Breast epithelium (tissue), 3 donors: ENCODE measurements around the gene RPS21.

Experiments used
- CTCF ChIP-seq, 3 donors: fragments of 450-650 bp; IDR thresholded peaks; one replicate each; pipeline ENCODE4 v1.5.1; 2016 to 2017; ENCODE audit warnings: antibody characterized with exemption in 3 of 3, mild to moderate bottlenecking in 3 of 3, moderate library complexity in 3 of 3
- POLR2A ChIP-seq: fragments of 450-650 bp; IDR thresholded peaks from one replicate; pipeline ENCODE4 v1.6.1; 2016; ENCODE audit warnings: antibody characterized with exemption, mild to moderate bottlenecking, moderate library complexity

- no peak for TF ChIP-seq POLR2A
- no peak for TF ChIP-seq CTCF (IDR thresholded peaks at IDR 0.05)
Observed at GRCh38 chr20:62413025-62413570, 26.2 kb downstream of the RPS21 start.
